HFFc6 (cell line): ENCODE measurements around the gene MEIS1. TPM values are rescaled to one million over a fixed set of nuclear protein-coding genes. Genes with fewer than 3 reads are reported as not detected.

Experiments used
- DNase-seq: peaks from one replicate; pipeline ENCODE4 v3.0.0-alpha.2; 2018
- H3K27ac Mint-ChIP-seq: 2 replicates; pipeline ENCODE4 v1.8.0; 2020; ENCODE audit warnings: mild to moderate bottlenecking, mixed read lengths
- H3K27me3 Mint-ChIP-seq: 2 replicates; pipeline ENCODE4 v1.8.0; 2021; ENCODE audit warnings: mild to moderate bottlenecking, moderate library complexity, mixed read lengths; ENCODE audit not compliant: insufficient read depth
- H3K36me3 Mint-ChIP-seq: 2 replicates; pipeline ENCODE4 v1.8.0; 2021; ENCODE audit warnings: low read depth, mixed read lengths
- H3K4me1 Mint-ChIP-seq: 2 replicates; pipeline ENCODE4 v1.8.0; 2020; ENCODE audit warnings: low read depth, mixed read lengths
- H3K4me3 Mint-ChIP-seq: 2 replicates; pipeline ENCODE4 v1.8.0; 2020; ENCODE audit warnings: mild to moderate bottlenecking, moderate library complexity, mixed read lengths
- H3K9me3 Mint-ChIP-seq: 2 replicates; pipeline ENCODE4 v1.8.0; 2020; ENCODE audit warnings: mild to moderate bottlenecking, mixed read lengths
- CTCF ChIP-seq: fragments of 200-600 bp; sonication (generic); IDR thresholded peaks from 2 replicates; pipeline ENCODE4 v1.5.0; 2021; ENCODE audit warnings: antibody characterized with exemption, mild to moderate bottlenecking
- total RNA-seq, 6 experiments: library from RNA; stranded (reverse); fragmentation: NEBNext Ultra II Directional; extraction: Animal tissue kit (Norgen Biotek cat#: 25700); gene quantifications; 2 replicates in 1 of 6; 3 replicates in 5 of 6; pipeline ENCODE4 v1.2.3, GENCODE V29; 2021

The MEIS1 gene
- total RNA-seq, 6 experiments from 2014 or later: 69.1 to 85.4 (median 74.1) TPM

GRCh38 chr2:66536290-66536673 lies 101.4 kb downstream of the MEIS1 start:
- Mint-ChIP-seq H3K27ac (peak overlapping the region; percentile 73; the same call in 1 of the 2 replicates), H3K36me3 (peaks cover 17% of the 10 kb centered on the region), H3K4me1 (peaks cover 61% of the 10 kb centered on the region), H3K4me3 (no peak overlapping the region), H3K27me3 (peaks cover 3% of the 10 kb centered on the region), H3K9me3 (no peaks in the 10 kb centered on the region)
- TF ChIP-seq CTCF: no peak
- no peak for DNase-seq

GRCh38 chr2:66536997-66537396 lies 102.1 kb downstream of the MEIS1 start:
- H3K36me3 Mint-ChIP-seq: peaks cover 10% of the 10 kb centered on the region
- H3K4me3 Mint-ChIP-seq: no peak overlapping the region
- TF ChIP-seq CTCF: no peak
- no peak for DNase-seq
- H3K27me3 Mint-ChIP-seq: peaks cover 3% of the 10 kb centered on the region
- peak overlapping the region; percentile 73 for H3K27ac Mint-ChIP-seq
- no peaks in the 10 kb centered on the region for H3K9me3 Mint-ChIP-seq
- peaks cover 67% of the 10 kb centered on the region for H3K4me1 Mint-ChIP-seq

- Mint-ChIP-seq H3K27ac (peak overlapping the region; percentile 73), H3K4me3 (no peak overlapping the region), H3K4me1 (peaks cover 77% of the 10 kb centered on the region), H3K36me3 (peaks cover 13% of the 10 kb centered on the region), H3K27me3 (peaks cover 3% of the 10 kb centered on the region), H3K9me3 (no peaks in the 10 kb centered on the region)
- peak; percentile 58 for DNase-seq
- no peak for TF ChIP-seq CTCF
These were observed 103.4 kb downstream of the MEIS1 start for GRCh38 chr2:66538291-66538690.

- peak; percentile 67 for DNase-seq
- Mint-ChIP-seq H3K9me3 (no peaks in the 10 kb centered on the region), H3K27ac (peak overlapping the region; percentile 70), H3K27me3 (no peaks in the 10 kb centered on the region; the same call in 1 of the 2 replicates), H3K36me3 (peaks cover 13% of the 10 kb centered on the region), H3K4me1 (peaks cover 83% of the 10 kb centered on the region), H3K4me3 (0 out of 2 replicates have a peak overlapping the region, but pooled peaks have one; percentile 41)
- no peak for TF ChIP-seq CTCF
These were observed 104.5 kb downstream of the MEIS1 start for GRCh38 chr2:66539452-66539851.

- Mint-ChIP-seq H3K27ac (no peak overlapping the region), H3K36me3 (peaks cover 17% of the 10 kb centered on the region), H3K4me1 (peaks cover 74% of the 10 kb centered on the region)
These were observed 106.7 kb downstream of the MEIS1 start for GRCh38 chr2:66541646-66542045.

More at GRCh38 chr2:66541646-66542045, 106.7 kb downstream of the MEIS1 start:
- Mint-ChIP-seq H3K4me3 (no peak overlapping the region), H3K9me3 (no peaks in the 10 kb centered on the region), H3K27me3 (peaks cover 1% of the 10 kb centered on the region; the same call in 1 of the 2 replicates)
- DNase-seq: no peak
- no peak for TF ChIP-seq CTCF
